Stimulated activated CD8-positive, alpha-beta memory T cell treated with anti-CD3 and anti-CD28 coated beads, Interleukin-15, amount 100 ng/mL, for 1 hour (primary cell): ENCODE measurements around the gene IGLON5.

Experiments
- DNase-seq: peaks from one replicate; pipeline ENCODE4 v3.0.0-alpha.2; 2020; ENCODE audit warnings: low read depth

Gene IGLON5

GRCh38 chr19:51311351-51312257 lies at the start of gene IGLON5:
Gene IGLON5, plus strand, starts transcription at chr19:51311644. Its CDS starts 204 bp downstream, at chr19:51311848.
- DNase-seq: no peak

DNA sequence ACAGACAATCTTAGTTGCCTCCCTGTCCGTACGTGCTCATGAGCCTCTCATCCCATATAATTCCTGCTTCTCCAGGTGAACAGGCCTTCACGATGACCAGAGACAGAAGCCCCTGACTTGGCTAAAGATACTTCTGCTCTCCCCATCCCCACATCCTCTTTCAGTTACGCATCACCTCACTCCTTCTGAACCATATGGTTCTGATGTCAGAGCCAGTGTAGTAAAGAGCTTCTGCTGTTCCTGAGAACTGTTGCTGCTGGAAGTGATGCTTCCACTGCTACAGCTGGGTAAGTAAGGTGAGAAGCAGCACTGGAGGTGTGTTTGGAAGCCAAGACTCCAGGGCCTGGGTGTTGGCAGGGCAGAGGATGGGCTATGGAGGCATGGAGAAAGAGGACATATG lies 47.6 kb upstream of the IGLON5 start:
- no peak for DNase-seq

GRCh38 chr19:51271067-51271466 lies 40.4 kb upstream of the IGLON5 start:
- no peak for DNase-seq

- DNase-seq: no peak
Measured at GRCh38 chr19:51272183-51272810, 39.1 kb upstream of the IGLON5 start.

DNA sequence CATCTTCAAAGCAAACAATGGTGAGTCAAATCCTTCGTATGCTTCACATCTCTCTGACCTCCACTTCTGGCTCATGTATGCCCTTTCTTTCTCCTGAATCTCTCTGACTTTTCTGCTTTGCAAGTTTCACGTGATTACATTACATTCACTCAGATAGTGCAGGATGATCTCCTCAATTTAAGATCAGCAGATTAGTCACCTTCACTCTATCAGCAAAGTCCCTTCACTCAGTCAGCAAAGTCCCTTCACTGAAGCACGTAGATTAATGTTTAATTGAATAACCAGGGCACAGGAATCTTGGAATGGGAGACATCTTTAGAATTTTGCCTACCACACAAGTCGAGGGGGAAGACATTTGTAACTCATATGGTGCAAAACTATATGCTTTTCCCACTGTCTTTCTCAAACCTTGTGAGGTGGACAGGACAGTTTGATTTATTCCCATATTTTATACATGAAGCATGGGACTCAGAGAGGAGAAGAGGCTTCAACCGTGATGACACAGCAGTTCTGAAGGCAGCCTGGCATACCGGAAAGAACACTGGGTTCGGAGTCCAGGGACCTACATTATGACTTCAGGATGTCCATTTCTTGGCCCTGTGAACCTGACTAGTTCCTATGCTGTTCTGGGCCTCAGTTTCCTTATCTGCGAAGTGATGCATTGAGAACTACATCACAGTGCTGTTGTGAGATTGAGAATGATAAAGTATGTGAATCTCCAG lies 37.2 kb upstream of the IGLON5 start:
- no peak for DNase-seq

DNA sequence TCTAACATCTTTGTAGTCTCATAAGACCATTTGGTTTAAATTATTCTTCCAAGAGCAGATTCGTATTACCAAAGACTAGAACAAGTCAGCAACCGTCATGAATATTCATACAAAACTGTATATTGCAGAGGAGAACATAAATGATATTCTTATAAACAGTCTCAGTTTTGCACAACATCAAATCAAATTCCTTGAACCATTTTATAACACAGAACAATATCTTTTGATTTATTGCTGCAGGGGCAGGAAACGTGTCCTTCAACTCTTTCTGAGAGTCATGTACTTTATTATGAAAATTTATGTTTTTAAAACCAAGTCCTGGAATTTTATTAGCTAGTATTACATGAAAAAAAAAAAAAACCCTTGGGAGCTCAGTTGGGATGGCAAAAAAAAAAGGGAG lies 34.3 kb upstream of the IGLON5 start:
- DNase-seq: no peak

GRCh38 chr19:51282335-51282734 lies 29.1 kb upstream of the IGLON5 start:
- DNase-seq: no peak

DNA sequence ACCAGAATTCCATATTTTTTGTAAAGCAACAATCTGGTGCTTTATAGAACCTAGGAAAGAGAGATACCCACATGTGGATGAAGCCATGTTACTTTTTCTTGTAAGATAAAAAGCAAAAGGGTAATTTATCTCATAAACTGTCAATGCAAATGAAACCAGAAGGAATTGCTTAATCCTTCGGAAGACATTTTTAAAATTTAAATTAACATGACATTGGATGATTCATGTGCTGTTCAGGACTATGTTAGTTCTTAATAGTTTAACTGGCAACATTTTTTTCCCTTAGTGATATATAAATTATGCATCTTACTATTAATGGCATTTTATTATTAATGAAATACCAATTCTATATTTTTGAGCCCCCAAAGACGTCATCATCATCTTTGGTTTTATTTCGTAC lies 25.8 kb upstream of the IGLON5 start:
- DNase-seq: no peak

DNA sequence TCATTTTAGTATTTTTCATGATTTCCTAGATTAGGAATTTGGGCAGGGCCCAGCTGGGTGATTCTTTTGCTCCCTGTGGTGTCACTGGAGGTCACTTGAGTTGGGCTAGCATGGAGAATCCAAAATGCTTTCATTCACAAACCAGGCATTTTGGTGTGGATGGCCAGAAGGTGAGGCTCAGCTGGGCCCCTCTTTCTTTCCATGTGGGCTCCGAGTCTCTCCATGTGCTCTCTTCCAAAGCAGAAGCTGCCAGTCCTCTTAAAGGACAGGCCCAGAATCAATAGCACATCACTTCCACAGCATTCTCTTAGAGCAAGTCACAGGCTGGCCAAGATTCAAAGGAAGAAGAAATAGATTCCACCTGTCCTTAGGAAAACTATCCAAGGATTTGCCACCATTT lies 21.8 kb upstream of the IGLON5 start:
- DNase-seq: no peak

DNA sequence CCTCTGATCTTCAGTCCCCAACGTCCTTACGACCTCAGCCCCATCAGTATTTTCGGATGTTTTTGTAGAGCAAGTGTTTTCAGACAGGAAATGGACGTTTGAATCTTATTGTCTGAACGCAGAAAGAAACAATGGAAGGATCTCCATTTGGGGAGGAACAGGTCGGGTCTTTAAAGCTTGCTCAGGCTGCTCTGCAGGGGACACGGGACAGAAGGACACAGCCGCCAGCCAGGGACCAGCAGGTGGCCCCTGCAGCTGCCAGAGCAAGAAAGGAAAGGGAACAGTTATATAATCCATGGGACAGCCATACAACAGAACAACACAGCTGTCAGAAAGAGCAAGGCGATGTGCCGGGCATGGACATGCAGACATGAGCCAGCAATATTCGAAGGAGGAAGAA lies 18.5 kb upstream of the IGLON5 start:
- no peak for DNase-seq

DNA sequence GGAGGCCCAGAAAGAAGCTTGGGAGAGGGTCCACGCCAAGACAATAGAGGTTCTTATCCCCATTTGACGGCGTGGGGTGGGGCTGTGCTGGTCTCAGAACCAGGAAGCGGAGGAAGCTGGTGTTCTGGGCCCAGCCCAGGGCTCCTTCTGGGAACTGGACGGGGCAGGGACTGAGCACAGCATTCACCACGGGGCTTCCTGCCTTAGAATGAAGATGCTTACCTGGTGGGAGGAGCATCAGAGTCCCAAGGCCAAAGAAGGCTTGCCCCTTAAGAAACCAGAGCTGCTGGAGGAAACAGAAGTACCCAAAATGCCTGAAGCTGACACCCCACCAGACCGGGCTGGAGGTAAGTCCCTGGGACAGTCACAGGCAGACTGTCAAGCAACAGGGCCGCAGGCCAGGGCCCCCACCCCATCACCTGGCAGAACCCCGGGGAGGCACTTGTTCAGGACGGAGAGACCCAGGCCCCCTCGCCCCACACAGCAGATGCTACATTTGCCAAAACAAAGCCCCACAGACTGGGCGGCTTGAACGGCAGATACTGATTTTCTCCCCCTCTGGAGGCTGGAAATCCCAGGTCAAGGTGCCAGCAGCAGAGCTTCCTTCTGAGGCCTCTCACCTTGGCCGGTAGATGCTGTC lies 17.8 kb upstream of the IGLON5 start:
- DNase-seq: no peak

- no peak for DNase-seq
Measured at GRCh38 chr19:51294211-51294976, 17.1 kb upstream of the IGLON5 start.

DNA sequence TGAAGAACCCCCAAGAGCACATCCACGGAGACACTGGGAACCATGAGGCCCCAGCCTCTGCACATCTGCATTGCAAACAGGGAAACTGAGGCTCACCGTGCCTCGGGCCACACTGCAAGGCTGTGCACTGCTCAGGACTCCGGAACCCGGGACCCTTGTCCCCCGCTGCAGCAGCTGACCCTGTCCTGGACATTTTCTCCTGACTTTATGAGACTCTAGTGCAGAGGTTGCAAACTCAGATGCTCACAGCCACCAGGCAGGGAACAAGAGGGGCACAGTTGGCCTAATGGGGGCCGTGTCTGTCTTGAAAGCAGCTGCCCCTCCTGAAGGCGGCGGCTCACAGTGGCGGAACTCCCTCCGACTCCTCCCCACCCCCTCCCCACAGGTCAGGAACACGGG lies 16.5 kb upstream of the IGLON5 start:
- DNase-seq: no peak

DNA sequence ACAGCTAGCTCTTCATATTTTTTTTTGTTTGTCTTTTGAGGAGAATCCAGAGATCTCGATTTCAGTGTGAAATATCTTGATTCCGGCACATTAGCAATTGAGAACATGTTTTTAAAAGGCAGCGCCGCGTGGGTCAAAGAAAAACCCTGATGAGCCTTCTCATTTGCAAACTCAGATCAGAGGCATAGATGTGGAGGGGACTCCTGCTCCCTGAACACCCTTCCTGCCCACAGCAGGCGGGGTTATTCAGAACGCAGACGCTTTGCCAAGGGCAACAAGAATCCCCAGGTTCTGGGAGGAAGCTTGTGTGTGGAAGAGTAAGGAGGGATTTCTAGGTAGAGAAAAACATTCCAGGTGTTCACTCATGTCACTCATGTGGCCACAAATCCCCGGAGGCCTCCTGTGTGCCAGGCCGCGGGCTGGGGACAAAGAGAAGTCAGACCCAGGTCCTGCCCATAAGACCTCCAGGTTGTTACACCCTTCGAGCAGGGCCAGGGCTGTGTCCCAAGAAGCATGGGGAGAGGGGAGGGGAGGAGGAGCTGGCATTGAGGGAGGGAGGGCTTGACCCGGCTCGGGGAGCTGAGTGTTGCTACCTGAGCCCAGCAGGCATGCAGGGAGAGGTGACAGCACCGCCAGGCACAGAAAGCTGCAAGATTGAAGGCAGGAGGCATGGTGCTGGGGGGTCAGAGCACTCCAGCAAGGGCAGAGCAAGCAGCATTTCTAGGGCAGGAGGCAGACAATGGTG lies 15.9 kb upstream of the IGLON5 start:
- DNase-seq: no peak

- DNase-seq: no peak
Measured at GRCh38 chr19:51296336-51297093, 14.9 kb upstream of the IGLON5 start.

- DNase-seq: no peak
Measured at GRCh38 chr19:51297406-51297805, 14.0 kb upstream of the IGLON5 start.

GRCh38 chr19:51301266-51301665 lies 10.2 kb upstream of the IGLON5 start:
- DNase-seq: no peak

DNA sequence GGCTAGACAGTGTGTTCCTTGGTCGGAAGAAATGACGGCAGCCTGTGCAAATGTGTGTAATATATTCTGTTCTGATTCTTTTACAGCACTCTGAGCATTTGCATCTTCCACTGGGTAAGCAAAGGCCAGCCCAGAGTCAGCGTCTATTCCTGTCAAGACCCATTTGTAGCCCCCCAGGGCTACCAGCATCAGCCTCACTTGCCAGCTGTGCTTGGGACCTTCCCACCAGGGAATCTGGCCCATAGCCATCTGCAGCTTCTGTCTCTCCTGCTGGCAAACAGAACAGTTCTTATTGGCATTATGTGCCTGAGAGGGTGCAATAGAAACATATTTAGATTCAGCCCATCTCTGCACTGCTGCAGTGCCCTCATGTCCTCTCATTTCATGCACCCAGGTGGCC lies 6.0 kb upstream of the IGLON5 start:
- no peak for DNase-seq

DNA sequence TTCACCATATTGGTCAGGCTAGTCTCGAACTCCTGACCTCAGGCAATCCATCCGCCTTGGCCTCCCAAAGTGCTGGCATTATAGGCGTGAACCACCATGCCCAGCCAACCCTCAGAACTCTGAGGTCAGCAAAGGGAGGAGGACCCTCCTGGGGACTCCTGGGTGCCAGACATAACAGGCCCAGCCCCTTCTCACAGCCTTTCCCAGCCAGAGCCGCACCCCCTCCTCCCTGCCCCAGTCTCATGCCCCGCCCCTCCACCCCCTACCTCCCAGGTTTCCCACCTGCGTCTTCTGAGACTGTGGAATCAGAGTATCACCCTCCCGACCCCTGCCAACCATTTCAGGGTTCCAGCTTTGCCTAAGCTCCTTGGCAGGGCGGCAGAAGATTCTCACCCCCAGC lies 5.2 kb downstream of the IGLON5 start:
- DNase-seq: no peak

DNA sequence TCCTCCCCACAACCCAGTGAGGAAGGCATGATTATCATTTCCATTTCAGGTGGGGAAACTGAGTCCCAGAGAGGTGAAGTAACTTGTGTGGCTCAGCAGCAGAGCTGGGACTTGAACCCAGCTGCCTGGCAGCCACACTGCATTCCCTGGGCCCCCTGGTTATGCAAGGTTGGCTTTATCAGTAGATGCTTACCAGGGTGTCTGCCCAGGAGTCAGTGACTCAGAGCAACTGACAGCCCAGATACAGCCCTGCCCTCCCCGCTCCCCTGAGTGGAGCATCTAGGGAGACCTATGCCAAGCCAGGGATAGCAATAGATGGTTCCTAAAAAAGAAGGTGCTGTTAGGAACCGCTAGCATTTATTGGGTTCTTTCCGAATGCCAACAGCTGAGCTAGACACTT lies 5.9 kb downstream of the IGLON5 start:
- no peak for DNase-seq
